Gastroesophageal sphincter (tissue), 4 donors: ENCODE results near the gene WDR37. TPM values are rescaled to one million over a fixed set of nuclear protein-coding genes. Genes with fewer than 3 reads are reported as not detected.

Experiments
- ATAC-seq: fragments of 150-250 bp; one replicate; pipeline ENCODE4 v1.9.1; 2016; ENCODE audit warnings: mild to moderate bottlenecking, moderate library complexity
- H3K27ac ChIP-seq, 4 donors: fragments of 200-600 bp; sonication (generic) in 3 of 4; 1 replicate in 3 of 4; 2 replicates in 1 of 4; pipeline ENCODE4 v1.5.1; 2016 to 2019
- H3K27me3 ChIP-seq: fragments of 200-600 bp; sonication (generic); one replicate; pipeline ENCODE4 v1.5.1; 2019
- H3K36me3 ChIP-seq, 2 donors: fragments of 200-600 bp; sonication (generic); one replicate each; pipeline ENCODE4 v1.5.1; 2019; ENCODE audit warnings: control low read depth in 1 of 2
- H3K4me1 ChIP-seq, 3 donors: fragments of 200-600 bp; sonication (generic); 1 replicate in 2 of 3; 2 replicates in 1 of 3; pipeline ENCODE4 v1.5.1; 2016 to 2019; ENCODE audit warnings: control low read depth in 2 of 3
- H3K4me3 ChIP-seq, 2 donors: fragments of 200-600 bp; sonication (generic); one replicate each; pipeline ENCODE4 v1.5.1; 2019; ENCODE audit warnings: mild to moderate bottlenecking in 1 of 2, moderate library complexity in 1 of 2
- H3K9me3 ChIP-seq, 3 donors: fragments of 200-600 bp; sonication (generic); one replicate each; pipeline ENCODE4 v1.5.1; 2017 to 2019; ENCODE audit warnings: control low read depth in 2 of 3
- CTCF ChIP-seq, 4 experiments: fragments of 200-600 bp in 2 of 4; fragments of 450-650 bp in 2 of 4; sonication (generic) in 1 of 4; IDR thresholded peaks; one replicate each; pipeline ENCODE4 v1.5.1; 2017 to 2019; ENCODE audit warnings: antibody characterized with exemption in 4 of 4, mild to moderate bottlenecking in 2 of 4, moderate library complexity in 2 of 4
- EP300 ChIP-seq: sonication (generic); formaldehyde crosslinking; IDR thresholded peaks from one replicate; pipeline ENCODE4 v1.6.1; 2017; ENCODE audit warnings: antibody characterized with exemption, mild to moderate bottlenecking
- POLR2A ChIP-seq, 2 donors: fragments of 450-650 bp; IDR thresholded peaks; one replicate each; pipeline ENCODE4 v1.6.1; 2017; ENCODE audit warnings: antibody characterized with exemption in 2 of 2, mild to moderate bottlenecking in 2 of 2, moderate library complexity in 1 of 2
- POLR2AphosphoS5 ChIP-seq: sonication (generic); formaldehyde crosslinking; IDR thresholded peaks from one replicate; pipeline ENCODE4 v1.6.1; 2017; ENCODE audit warnings: antibody characterized with exemption
- WGBS, 2 donors: methylation state at CpG; one replicate each; pipeline ENCODE4 v1.1.5; 2018; ENCODE audit warnings: low coverage in 1 of 2; 5-methylcytosine and 5-hydroxymethylcytosine counted together
- total RNA-seq, 4 donors: library from RNA; depleted of rRNA; stranded (reverse); fragments of >200 nt; gene quantifications; one replicate each; pipeline ENCODE4 v1.1.0, GENCODE V29; 2016

The WDR37 gene
- total RNA-seq, 4 donors from 2014 or later = 11.4 to 16.7 (median 13.9) TPM

- TF ChIP-seq EP300 (no peak), POLR2A (IDR thresholded peaks at IDR 0.05) (no peak), POLR2AphosphoS5 (no peak), CTCF (IDR thresholded peaks at IDR 0.05) (no peak)
- WGBS, 2 donors = 89 to 91% methylated on average over 3 to 19 of the region's 23 CpGs
- H3K4me1 ChIP-seq = no peaks in the 10 kb centered on the region
- no peak overlapping the region for H3K4me3 ChIP-seq
- H3K27me3 ChIP-seq = no peaks in the 10 kb centered on the region
- no peaks in the 10 kb centered on the region for H3K9me3 ChIP-seq
- peaks cover 0 to 96% of the 10 kb centered on the region in 2 donors for H3K36me3 ChIP-seq
- ATAC-seq = no peak
- no peak overlapping the region for H3K27ac ChIP-seq
Measured at GRCh38 chr10:1121271-1121970, 65.2 kb downstream of the WDR37 start.

DNA sequence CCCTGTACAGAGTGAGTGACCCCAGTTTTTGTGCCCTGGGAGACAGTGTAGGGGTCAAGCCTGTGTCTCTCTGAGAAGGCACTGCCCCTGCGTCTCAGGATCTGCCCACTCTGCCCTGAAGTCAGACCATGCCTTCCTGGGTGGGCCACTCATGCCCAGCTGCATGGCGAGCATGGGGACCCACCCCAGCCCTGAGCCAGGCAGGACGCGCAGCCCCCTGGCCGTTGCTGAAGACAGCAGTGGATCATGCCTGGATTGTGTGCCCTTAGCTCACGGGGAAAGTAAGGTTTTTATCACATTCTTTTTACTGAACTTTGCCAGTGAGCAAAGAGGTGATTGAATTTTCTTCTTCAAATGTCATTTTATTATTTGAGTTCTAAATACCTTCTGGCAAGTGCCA, 66.2 kb downstream of the WDR37 start:
- 0 to 53% methylated on average over 1 to 3 of the region's 6 CpGs for WGBS, 2 donors

GRCh38 chr10:1123198-1123597, 67.0 kb downstream of the WDR37 start:
- Histone ChIP-seq H3K27ac (no peak overlapping the region), H3K4me3 (no peak overlapping the region), H3K4me1 (no peaks in the 10 kb centered on the region), H3K9me3 (no peaks in the 10 kb centered on the region), H3K36me3 (peaks cover 0 to 97% of the 10 kb centered on the region in 2 donors), H3K27me3 (no peaks in the 10 kb centered on the region)
- no peak for ATAC-seq
- TF ChIP-seq POLR2A (IDR thresholded peaks at IDR 0.05) (no peak), CTCF (IDR thresholded peaks at IDR 0.05) (no peak), EP300 (no peak), POLR2AphosphoS5 (no peak)
- WGBS, 2 donors = 92 to 94% methylated on average over 4 to 5 of the region's 5 CpGs

More for the DNA sequence above, 66.2 kb downstream of the WDR37 start:
- Histone ChIP-seq H3K4me3 (no peak overlapping the region), H3K36me3 (peaks cover 0 to 94% of the 10 kb centered on the region in 2 donors), H3K4me1 (no peaks in the 10 kb centered on the region), H3K27me3 (no peaks in the 10 kb centered on the region), H3K27ac (no peak overlapping the region), H3K9me3 (no peaks in the 10 kb centered on the region)
- no peak for TF ChIP-seq EP300
- TF ChIP-seq CTCF (IDR thresholded peaks at IDR 0.05) = no peak
- no peak for TF ChIP-seq POLR2A (IDR thresholded peaks at IDR 0.05)
- no peak for TF ChIP-seq POLR2AphosphoS5
- no peak for ATAC-seq

DNA sequence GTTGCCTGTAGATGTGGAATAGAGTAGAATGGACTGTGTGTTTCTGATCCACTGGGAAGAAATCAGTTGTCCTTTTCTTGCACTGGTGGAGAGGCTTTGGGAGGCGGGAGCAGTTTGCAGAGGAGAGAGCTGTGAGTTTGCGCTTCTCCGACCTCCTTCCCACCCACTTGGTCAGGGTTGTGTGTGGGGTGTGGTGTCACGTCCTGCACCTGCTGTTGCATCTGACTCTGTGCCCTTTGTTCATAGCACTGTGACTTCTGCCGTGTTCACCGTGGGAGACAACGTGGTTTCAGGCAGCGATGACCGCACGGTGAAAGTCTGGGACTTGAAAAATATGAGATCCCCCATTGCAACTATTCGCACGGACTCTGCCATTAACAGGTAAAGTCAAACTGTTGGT, 67.8 kb downstream of the WDR37 start:
- peaks cover 0 to 97% of the 10 kb centered on the region in 2 donors for H3K36me3 ChIP-seq
- no peaks in the 10 kb centered on the region for H3K4me1 ChIP-seq
- no peak for TF ChIP-seq POLR2AphosphoS5
- TF ChIP-seq EP300 = no peak
- TF ChIP-seq CTCF (IDR thresholded peaks at IDR 0.05) = no peak
- TF ChIP-seq POLR2A (IDR thresholded peaks at IDR 0.05) = no peak
- no peak overlapping the region for H3K4me3 ChIP-seq
- ATAC-seq = no peak
- no peak overlapping the region for H3K27ac ChIP-seq
- no peaks in the 10 kb centered on the region for H3K27me3 ChIP-seq
- 96% methylated on average over 4 of the region's 12 CpGs; no CpG with 5 or more reads in 1 of the 2 donors for WGBS, 2 donors
- H3K9me3 ChIP-seq = no peaks in the 10 kb centered on the region

GRCh38 chr10:1124796-1125195, 68.6 kb downstream of the WDR37 start:
- no peaks in the 10 kb centered on the region for H3K9me3 ChIP-seq
- ATAC-seq = no peak
- H3K36me3 ChIP-seq = peaks cover 0 to 97% of the 10 kb centered on the region in 2 donors
- no peak for TF ChIP-seq POLR2A (IDR thresholded peaks at IDR 0.05)
- no peak for TF ChIP-seq CTCF (IDR thresholded peaks at IDR 0.05)
- no peak for TF ChIP-seq POLR2AphosphoS5
- TF ChIP-seq EP300 = no peak
- 80 to 94% methylated on average over 1 to 10 of the region's 11 CpGs for WGBS, 2 donors
- H3K4me1 ChIP-seq = no peaks in the 10 kb centered on the region
- H3K27me3 ChIP-seq = no peaks in the 10 kb centered on the region
- no peak overlapping the region for H3K4me3 ChIP-seq
- no peak overlapping the region for H3K27ac ChIP-seq
